Measurements from ENCODE around the gene CENPU.

The CENPU gene

DNA sequence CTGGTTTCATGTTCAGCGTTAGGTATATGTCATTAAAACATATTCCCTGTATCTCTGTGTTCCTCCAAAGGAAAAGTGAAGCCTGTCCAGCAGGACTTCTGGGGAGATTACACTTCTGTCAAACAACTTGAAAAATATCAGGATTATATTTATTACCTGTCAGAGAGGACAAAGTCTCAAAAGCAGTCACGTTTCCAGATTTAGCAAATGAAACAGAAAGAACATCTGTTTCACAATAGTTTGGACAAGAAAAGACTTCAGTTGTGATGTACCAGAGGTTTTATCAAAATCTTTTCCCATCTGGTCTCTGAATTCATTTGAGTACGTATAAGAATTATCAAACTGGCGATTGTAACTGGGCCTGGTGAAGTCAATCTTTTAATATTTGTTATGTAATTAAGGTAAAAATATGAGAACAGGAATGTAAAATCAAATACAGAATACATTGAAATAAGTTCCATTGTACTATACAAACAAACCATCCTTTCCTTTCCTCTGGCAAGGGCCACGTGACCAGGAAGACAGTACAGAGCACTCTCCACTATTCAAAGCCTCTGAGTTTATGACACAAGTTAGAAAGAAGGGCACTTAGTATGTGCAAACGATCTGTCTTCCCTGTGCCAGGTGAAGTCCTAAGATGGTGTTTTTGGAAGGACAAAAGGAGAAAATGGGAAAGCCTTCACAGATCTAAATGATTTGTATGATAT is 87.8 kb downstream of the CENPU start:
- Mint-ChIP-seq H3K27ac (no peak overlapping the region), H3K4me1 (ENCODE audit: low read depth) (peaks cover 27% of the 10 kb centered on the region), H3K36me3 (ENCODE audit: low read depth) (peaks cover 58% of the 10 kb centered on the region), H3K9me3 (no peaks in the 10 kb centered on the region), H3K27me3 (no peaks in the 10 kb centered on the region), H3K4me3 (no peak overlapping the region)
- intact Hi-C loops (cut with micrococcal nuclease): loop anchor here (5.0 kb wide), 2 partner anchors 36 to 379 kb away; no protein-coding TSS in a partner anchor

GRCh38 chr4:184644553-184645307 is 89.2 kb downstream of the CENPU start:
- H3K36me3 Mint-ChIP-seq (ENCODE audit: low read depth): peaks cover 59% of the 10 kb centered on the region
- H3K4me3 Mint-ChIP-seq: no peak overlapping the region
- no peaks in the 10 kb centered on the region for H3K9me3 Mint-ChIP-seq
- intact Hi-C loops (cut with micrococcal nuclease): loop anchor here (5.0 kb wide), 2 partner anchors 38 to 377 kb away; no protein-coding TSS in a partner anchor
- no peaks in the 10 kb centered on the region for H3K27me3 Mint-ChIP-seq
- peaks cover 24% of the 10 kb centered on the region for H3K4me1 Mint-ChIP-seq (ENCODE audit: low read depth)
- no peak overlapping the region for H3K27ac Mint-ChIP-seq

Measured in dendritic cell treated with granulocyte-macrophage colony-stimulating factor and Interleukin-4, amounts not matched to agents 40 ng/mL and 50 ng/mL, for 4 days (primary cell).